ENCODE data around the gene ACOT12. TPM values are rescaled to one million over a fixed set of nuclear protein-coding genes. Genes with fewer than 3 reads are reported as not detected.

The ACOT12 gene
- total and polyA plus RNA-seq, 2 of the 13 experiments (the other 11 are each of a cell fraction or from before 2014, with no cell fraction given), result not detected

GRCh38 chr5:81301271-81302015 lies 92.5 kb downstream of the ACOT12 start, which contains the start of gene ZCCHC9 (continued):
- TF ChIP-seq ZNF710 (CRISPR knock-in tag; IDR thresholded peaks at IDR 0.05; ENCODE audit: borderline replicate concordance) (no peak; the same call in 1 of the 2 replicates), DMAP1 (CRISPR knock-in tag; IDR thresholded peaks at IDR 0.05) (peak; percentile 82), TERF1 (CRISPR knock-in tag; IDR thresholded peaks at IDR 0.05) (no peak), PRPF4 (IDR thresholded peaks at IDR 0.05; ENCODE audit: low read depth, low read length, poor library complexity, severe bottlenecking) (no peak), SPEN (CRISPR knock-in tag; IDR thresholded peaks at IDR 0.05; ENCODE audit: low read depth) (peak; percentile 92), MXI1 (IDR thresholded peaks at IDR 0.05; ENCODE audit: borderline replicate concordance, low read depth, low read length) (peak; percentile 85; the same call in 2 of the 3 replicates), THAP11 (CRISPR knock-in tag; IDR thresholded peaks at IDR 0.05) (peak; percentile 93), TSC22D2 (CRISPR knock-in tag; IDR thresholded peaks at IDR 0.05; ENCODE audit: borderline replicate concordance) (no peak), ZXDC (CRISPR knock-in tag; IDR thresholded peaks at IDR 0.05) (peak; percentile 68; the same call in 1 of the 2 replicates), THAP8 (CRISPR knock-in tag; IDR thresholded peaks at IDR 0.05; ENCODE audit: borderline replicate concordance) (peak; percentile 83; the same call in 1 of the 2 replicates), ZNF766 (CRISPR knock-in tag; IDR thresholded peaks at IDR 0.05; ENCODE audit: borderline replicate concordance) (peak; percentile 49; the same call in 1 of the 2 replicates), GRHL1 (CRISPR knock-in tag; conservative IDR thresholded peaks at IDR 0.05) (no peak), ETV6 (CRISPR knock-in tag; conservative IDR thresholded peaks at IDR 0.05) (no peak), KDM2A (CRISPR knock-in tag; IDR thresholded peaks at IDR 0.05; ENCODE audit: borderline replicate concordance, low read depth) (peak; percentile 95), ZBTB2 (CRISPR knock-in tag; IDR thresholded peaks at IDR 0.05; ENCODE audit: low read depth) (peak; percentile 59; the same call in 1 of the 2 replicates), PCBP1 (IDR thresholded peaks at IDR 0.05; ENCODE audit: borderline replicate concordance, low read depth, low read length) (no peak), JUNB (CRISPR knock-in tag; IDR thresholded peaks at IDR 0.05; ENCODE audit: borderline replicate concordance) (no peak), MIXL1 (CRISPR knock-in tag; IDR thresholded peaks at IDR 0.05) (peak; percentile 37; the same call in 1 of the 2 replicates), KLF9 (CRISPR knock-in tag; IDR thresholded peaks at IDR 0.05; ENCODE audit: low read depth) (no peak)
